RWPE2 (cell line): Measurements from ENCODE around the gene PEX11G.

Experiments
- ATAC-seq: fragments of 200-7000 bp; cut with Tn5 transposase; 3 replicates; pipeline ENCODE4 v1.9.1; 2021; ENCODE audit warnings: low read depth
- DNase-seq: peaks from one replicate; pipeline ENCODE4 v3.0.0-alpha.2; 2020; ENCODE audit warnings: low spot score
- H3K27ac ChIP-seq: fragments of 450-650 bp; 2 replicates; pipeline ENCODE4 v1.5.1; 2017; ENCODE audit warnings: mild to moderate bottlenecking; ENCODE audit not compliant: poor library complexity, severe bottlenecking
- H3K27me3 ChIP-seq: fragments of 250-450 bp; sonication (Bioruptor Pico); 2 replicates; pipeline ENCODE4 v1.5.1; 2021; ENCODE audit warnings: mild to moderate bottlenecking, moderate library complexity; ENCODE audit not compliant: insufficient read depth, poor library complexity, severe bottlenecking
- H3K36me3 ChIP-seq: fragments of 250-450 bp; sonication (Bioruptor Pico); 2 replicates; pipeline ENCODE4 v1.5.1; 2020; ENCODE audit warnings: low read depth, mild to moderate bottlenecking, moderate library complexity
- H3K4me1 ChIP-seq: fragments of 250-450 bp; sonication (Bioruptor Pico); 2 replicates; pipeline ENCODE4 v1.5.1; 2021; ENCODE audit warnings: mild to moderate bottlenecking, moderate library complexity; ENCODE audit not compliant: insufficient read depth, poor library complexity, severe bottlenecking
- H3K4me3 ChIP-seq: fragments of 250-450 bp; sonication (Bioruptor Pico); 2 replicates; pipeline ENCODE4 v1.5.1; 2021; ENCODE audit warnings: mild to moderate bottlenecking, moderate library complexity; ENCODE audit not compliant: severe bottlenecking
- H3K9me3 ChIP-seq: fragments of 250-450 bp; sonication (Bioruptor Pico); 2 replicates; pipeline ENCODE4 v1.5.1; 2021; ENCODE audit warnings: mild to moderate bottlenecking, moderate library complexity; ENCODE audit not compliant: severe bottlenecking
- CTCF ChIP-seq: fragments of 450-650 bp; IDR thresholded peaks from one replicate; pipeline ENCODE4 v1.5.1; 2017; ENCODE audit warnings: mild to moderate bottlenecking, moderate library complexity; ENCODE audit not compliant: poor library complexity, severe bottlenecking

PEX11G gene

DNA sequence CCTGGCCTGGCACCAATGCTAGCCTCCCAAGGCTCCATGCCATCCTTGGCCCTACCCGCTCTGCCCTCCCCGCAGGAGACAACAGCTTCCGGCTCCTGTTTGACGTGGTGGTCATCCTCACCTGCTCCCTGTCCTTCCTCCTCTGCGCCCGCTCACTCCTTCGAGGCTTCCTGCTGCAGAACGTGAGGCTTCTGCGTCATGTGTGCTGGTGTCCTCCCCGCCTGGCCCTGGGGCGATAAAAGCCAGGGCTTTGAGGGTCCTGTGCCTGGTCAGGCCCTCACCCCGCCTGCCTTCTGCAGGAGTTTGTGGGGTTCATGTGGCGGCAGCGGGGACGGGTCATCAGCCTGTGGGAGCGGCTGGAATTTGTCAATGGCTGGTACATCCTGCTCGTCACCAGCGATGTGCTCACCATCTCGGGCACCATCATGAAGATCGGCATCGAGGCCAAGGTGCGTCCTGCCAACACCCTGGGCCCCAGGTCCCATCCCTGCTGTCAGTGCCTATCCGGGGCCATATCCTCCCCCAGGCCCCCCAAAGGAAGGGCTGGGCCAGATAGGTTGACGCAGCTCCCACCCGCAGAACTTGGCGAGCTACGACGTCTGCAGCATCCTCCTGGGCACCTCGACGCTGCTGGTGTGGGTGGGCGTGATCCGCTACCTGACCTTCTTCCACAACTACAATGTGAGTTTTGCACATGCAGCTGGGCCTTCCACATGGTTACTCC, 39.8 kb upstream of the PEX11G start:
- Histone ChIP-seq H3K9me3 (no peaks in the 10 kb centered on the region), H3K4me3 (no peak overlapping the region), H3K36me3 (peaks cover 7% of the 10 kb centered on the region; the same call in 1 of the 2 replicates), H3K27ac (no peak overlapping the region), H3K27me3 (no peaks in the 10 kb centered on the region), H3K4me1 (no peaks in the 10 kb centered on the region)
- DNase-seq (no peak), ATAC-seq (no peak)
- no peak for TF ChIP-seq CTCF

DNA sequence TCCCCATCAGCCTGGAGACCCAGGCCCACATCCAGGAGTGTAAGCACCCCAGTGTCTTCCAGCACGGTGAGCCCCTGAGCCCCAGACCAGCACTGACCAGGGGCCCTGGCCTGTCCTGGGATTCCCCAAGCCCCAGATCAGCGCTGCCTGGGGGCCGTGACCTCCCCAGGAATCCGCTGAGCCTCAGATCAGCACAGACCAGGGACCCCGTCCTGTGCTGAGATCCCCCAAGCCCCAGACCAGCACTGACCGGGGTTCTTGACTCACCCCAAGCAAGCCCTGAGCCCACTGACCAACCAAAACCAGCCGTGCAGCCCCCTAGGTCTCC, 39.3 kb upstream of the PEX11G start:
- no peak for ATAC-seq
- no peak overlapping the region for H3K27ac ChIP-seq
- H3K9me3 ChIP-seq, result no peaks in the 10 kb centered on the region

GRCh38 chr19:7527516-7528191, 38.8 kb upstream of the PEX11G start:
- no peak overlapping the region for H3K27ac ChIP-seq
- H3K27me3 ChIP-seq, result no peaks in the 10 kb centered on the region
- H3K36me3 ChIP-seq, result peaks cover 7% of the 10 kb centered on the region; the same call in 1 of the 2 replicates
- no peak overlapping the region for H3K4me3 ChIP-seq
- ATAC-seq (no peak), DNase-seq (no peak)
- no peak for TF ChIP-seq CTCF
- H3K4me1 ChIP-seq, result no peaks in the 10 kb centered on the region
- H3K9me3 ChIP-seq, result no peaks in the 10 kb centered on the region

More for the DNA sequence above, 39.3 kb upstream of the PEX11G start:
- TF ChIP-seq CTCF, result no peak
- H3K27me3 ChIP-seq, result no peaks in the 10 kb centered on the region
- H3K4me1 ChIP-seq, result no peaks in the 10 kb centered on the region
- peaks cover 7% of the 10 kb centered on the region; the same call in 1 of the 2 replicates for H3K36me3 ChIP-seq
- no peak for DNase-seq
- no peak overlapping the region for H3K4me3 ChIP-seq

DNA sequence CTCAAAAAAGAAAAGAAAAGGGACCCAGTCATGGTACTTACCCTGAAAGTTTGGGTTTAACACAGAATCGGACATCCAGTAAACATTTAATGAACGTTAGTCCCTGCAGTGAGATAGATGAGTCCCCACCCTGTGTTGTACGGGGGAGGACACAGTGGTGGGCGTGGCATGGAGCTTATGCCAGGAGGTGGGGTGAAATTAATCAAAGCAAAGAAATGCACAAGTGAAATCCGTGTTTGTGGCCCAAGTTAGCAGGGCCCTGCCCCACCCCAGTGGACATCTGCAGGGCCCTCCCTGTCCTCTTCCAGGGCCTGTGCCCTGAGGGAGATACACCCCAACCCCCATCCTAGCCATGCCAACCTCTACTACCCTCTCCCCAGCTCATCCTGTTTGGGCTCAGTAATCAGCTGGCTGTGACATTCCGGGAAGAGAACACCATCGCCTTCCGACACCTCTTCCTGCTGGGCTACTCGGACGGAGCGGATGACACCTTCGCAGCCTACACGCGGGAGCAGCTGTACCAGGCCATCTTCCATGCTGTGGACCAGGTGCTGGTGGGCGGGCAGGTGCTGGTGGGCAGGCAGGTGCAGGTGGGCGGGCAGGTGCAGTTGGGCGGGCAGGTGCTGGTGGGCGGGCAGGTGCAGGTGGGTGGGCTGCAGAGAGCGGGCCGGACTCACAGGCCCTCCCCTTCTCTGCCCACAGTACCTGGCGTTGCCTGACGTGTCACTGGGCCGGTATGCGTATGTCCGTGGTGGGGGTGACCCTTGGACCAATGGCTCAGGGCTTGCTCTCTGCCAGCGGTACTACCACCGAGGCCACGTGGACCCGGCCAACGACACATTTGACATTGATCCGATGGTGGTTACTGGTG, 37.5 kb upstream of the PEX11G start:
- Histone ChIP-seq H3K36me3 (peaks cover 7% of the 10 kb centered on the region; the same call in 1 of the 2 replicates), H3K27ac (no peak overlapping the region), H3K9me3 (no peaks in the 10 kb centered on the region), H3K4me3 (no peak overlapping the region), H3K4me1 (no peaks in the 10 kb centered on the region), H3K27me3 (no peaks in the 10 kb centered on the region)
- no peak for TF ChIP-seq CTCF
- ATAC-seq (no peak), DNase-seq (no peak)
